GM12874 (cell line): ENCODE measurements around the gene STXBP1.

Source experiments
- TF ChIP-seq, protein P1 (sequence below): IDR thresholded peaks from 2 replicates; pipeline ENCODE4 v1.5.1; 2011; ENCODE audit warnings: low read depth, mild to moderate bottlenecking, control low read depth, low read length, moderate library complexity; ENCODE audit not compliant: insufficient read depth

Gene STXBP1

DNA sequence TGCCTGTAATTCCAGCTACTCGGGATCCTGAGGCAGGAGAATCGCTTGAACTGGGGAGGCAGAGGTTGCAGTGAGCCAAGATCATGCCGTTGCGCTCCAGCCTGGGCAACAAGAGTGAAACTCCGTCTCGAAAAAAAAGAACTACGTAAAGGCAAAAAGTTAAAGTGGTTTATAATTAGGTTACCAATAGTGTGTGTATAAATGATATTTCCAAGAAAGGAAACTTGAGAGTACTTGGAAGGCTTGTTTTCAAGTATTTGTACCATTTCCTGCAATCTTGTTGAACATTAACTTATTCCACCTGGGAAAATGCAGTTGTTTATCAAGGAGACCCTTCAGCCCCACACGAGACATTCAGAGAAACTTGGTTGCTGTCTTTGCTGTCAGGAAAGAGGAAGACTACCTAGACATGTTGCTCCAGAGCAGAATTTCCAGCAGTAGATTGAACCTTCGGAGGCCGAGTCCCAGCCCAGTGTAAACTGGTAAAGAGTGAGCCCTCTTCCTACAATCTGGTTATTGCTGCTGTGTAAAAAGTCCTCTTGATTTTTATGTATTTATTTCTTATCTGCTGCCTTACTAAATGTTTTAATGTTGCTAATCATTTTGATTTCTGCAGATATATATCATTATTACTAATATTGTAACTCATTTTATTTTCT, 30.1 kb downstream of the STXBP1 start:
- TF ChIP-seq, protein P1, sequence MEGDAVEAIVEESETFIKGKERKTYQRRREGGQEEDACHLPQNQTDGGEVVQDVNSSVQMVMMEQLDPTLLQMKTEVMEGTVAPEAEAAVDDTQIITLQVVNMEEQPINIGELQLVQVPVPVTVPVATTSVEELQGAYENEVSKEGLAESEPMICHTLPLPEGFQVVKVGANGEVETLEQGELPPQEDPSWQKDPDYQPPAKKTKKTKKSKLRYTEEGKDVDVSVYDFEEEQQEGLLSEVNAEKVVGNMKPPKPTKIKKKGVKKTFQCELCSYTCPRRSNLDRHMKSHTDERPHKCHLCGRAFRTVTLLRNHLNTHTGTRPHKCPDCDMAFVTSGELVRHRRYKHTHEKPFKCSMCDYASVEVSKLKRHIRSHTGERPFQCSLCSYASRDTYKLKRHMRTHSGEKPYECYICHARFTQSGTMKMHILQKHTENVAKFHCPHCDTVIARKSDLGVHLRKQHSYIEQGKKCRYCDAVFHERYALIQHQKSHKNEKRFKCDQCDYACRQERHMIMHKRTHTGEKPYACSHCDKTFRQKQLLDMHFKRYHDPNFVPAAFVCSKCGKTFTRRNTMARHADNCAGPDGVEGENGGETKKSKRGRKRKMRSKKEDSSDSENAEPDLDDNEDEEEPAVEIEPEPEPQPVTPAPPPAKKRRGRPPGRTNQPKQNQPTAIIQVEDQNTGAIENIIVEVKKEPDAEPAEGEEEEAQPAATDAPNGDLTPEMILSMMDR: no peak

DNA sequence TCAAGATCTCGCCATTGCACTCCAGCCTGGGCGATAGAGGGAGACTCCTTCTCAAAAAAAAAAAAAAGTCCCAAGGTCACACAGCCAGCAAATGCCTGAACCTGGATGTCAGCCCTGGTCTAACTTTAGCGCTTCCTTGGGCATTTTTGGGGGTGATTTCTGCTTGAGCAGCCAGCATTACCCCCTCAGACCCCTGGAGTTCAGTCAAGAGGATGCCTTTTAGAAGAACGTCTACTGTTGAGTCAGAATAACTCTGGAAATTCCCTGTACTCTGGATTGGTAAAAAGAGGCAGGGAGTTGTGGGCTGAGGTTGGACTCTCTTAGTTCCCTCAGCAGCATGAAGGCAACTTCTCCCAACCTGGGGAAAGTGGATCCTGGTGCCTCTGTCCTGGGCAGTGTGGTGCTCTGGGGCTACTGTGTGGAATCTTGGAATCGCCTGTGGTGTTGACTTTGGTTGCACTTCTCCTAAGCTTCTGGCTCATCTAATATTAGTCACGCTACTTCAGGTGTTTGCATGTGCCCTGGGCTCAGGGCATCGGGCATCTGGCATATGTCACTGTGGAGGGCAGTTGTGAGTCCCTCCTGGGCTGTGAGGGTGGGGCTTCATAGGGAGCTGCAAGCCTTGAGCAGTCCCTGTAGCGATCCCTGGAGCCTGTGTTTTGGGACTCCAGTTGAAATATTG, 32.2 kb downstream of the STXBP1 start:
- TF ChIP-seq, protein P1: no peak

DNA sequence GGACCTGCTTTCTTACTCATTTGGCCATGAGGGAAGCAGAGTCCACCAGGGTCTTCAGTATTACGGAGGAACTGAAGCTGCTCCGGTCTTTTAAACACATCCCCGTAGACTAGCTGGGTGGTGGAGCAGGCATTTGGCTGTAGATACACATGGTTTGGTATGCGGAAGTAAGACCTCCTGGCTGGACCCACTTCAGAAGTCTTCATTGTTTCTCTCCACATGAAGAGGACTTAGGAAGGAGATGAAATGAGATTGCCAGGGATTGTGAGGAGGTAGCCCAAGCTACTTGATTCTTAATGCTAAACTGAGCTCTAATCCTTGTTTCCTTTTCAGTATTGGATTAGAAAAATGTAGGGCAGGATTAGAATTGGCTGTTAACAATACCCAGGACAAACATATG, 32.9 kb downstream of the STXBP1 start:
- TF ChIP-seq, protein P1: no peak

DNA sequence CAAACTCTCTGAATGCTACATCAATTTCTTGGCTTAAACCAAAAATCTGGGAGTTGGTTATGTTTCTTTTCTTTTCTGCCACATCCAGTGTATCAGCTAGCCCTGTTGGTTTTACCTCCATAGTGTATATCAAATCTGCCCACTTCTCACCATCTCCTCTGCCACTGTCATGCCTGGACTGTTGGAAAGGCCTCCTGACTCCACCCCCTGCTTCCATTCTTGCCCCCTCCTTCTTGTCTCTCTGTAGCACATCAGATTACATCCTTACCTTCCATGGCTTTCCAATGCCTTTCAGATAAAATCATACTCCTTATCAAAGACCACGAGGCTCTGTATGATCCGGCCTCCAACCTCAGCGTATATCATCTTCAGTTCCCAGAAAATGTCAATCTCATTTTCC, 35.4 kb downstream of the STXBP1 start:
- TF ChIP-seq, protein P1: no peak

DNA sequence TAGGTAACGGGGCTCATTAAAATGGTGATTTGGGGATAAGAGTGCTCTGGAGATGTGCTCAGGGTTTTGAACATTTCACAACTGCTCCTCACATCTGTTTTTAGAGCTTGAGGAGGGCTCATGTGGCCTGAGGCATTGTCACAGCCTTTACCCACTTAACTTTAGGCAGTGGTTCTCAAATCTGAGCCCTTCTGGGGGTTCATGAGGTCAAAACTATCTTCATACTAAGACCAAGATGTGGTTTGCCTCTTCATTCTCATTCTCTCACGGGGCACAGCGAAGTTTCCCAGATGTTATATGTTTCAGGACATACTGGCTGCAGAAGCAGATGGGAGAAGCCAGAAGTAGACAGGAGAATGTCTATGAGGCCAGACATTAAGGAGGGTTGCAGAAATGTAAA, 38.4 kb downstream of the STXBP1 start:
- TF ChIP-seq, protein P1: no peak

DNA sequence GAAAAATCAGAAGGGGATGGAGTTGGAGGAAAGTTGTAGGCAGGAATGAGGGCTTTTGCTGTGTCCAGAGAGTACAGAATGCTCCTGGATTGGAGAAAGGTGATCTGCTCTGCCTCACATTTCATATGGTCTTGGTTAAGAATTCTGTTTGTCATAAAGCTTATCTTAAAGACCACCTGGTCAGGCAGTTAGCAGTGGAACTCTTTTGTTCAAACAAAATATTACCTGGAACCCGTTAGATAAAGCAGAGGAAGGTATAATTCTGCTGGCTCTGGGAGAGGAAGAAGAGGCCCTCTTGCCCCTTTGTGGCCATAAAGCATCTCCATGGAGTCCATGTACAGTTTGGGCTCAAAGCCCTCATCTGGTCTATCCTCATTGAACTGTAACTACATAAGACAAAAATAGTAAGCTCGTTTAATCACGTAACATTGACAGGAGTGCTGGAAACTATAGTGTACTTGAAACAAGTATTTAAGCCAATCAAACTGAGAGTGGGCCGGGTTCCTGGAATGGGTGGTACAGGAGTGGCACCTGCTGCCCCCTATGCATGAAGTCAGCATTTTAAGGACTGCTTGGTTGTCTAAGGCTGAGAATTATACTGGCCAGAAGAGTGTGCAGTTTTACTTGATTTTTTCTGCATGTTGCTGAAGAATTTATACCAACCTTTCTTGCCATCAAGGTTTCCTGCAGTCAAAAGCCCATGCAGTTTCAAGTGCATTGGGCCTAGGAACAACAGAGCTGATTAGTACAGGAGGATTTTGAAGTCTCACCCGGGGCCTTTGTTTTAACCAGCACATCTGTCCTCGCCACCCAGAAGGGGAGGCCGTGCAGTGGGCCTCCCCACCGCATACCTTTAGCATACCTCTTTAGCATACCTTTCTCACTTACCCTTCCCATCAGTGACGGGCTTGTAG, 39.9 kb downstream of the STXBP1 start:
- TF ChIP-seq, protein P1: no peak

DNA sequence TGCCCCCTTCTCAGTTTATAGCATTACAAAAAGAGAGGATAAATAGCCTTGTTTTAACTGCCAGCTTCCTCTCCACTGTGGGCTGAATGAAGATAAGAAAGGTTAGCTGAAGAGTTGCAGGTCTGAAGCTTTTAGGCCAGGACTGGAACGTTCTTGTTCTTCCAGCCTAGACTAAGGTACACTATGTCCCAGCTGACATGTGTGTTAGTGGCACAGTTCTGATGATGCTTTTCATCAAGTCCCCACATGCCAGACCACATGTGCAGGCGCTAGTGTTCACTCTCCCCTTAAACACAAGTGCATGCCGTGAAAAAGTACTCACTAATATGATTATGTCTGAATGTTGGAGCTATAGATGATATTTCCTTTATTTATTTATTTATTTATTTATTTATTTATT, 40.7 kb downstream of the STXBP1 start:
- TF ChIP-seq, protein P1: no peak
